Measurements from ENCODE around the gene BNIP3. TPM values are rescaled to one million over a fixed set of nuclear protein-coding genes. Genes with fewer than 3 reads are reported as not detected.
A peak's percentile ranks its signal among the peaks of the same experiment; 100 is the strongest.

The BNIP3 gene
- total RNA-seq, 2 donors from 2014 or later, result 6.9 to 51.7 TPM

- Histone ChIP-seq H3K9me3 (no peaks in the 10 kb centered on the region), H3K27ac (no peak overlapping the region), H3K4me3 (no peak overlapping the region), H3K9ac (ENCODE audit: low read depth in 2 of 2, low read length in 2 of 2) (no peak overlapping the region), H3K27me3 (no peaks in the 10 kb centered on the region), H3K4me1 (peaks cover 4% of the 10 kb centered on the region), H3K36me3 (no peaks in the 10 kb centered on the region)
- no peak for TF ChIP-seq CTCF (IDR thresholded peaks at IDR 0.05)
- no peak for DNase-seq
- intact Hi-C loops (cut with DNase I), result no loop called here
Measured at GRCh38 chr10:131934769-131935168, 47.0 kb downstream of the BNIP3 start.

GRCh38 chr10:131933696-131934086, 48.0 kb downstream of the BNIP3 start:
- no peaks in the 10 kb centered on the region for H3K36me3 ChIP-seq
- peaks cover 4% of the 10 kb centered on the region for H3K4me1 ChIP-seq
- no peaks in the 10 kb centered on the region for H3K27me3 ChIP-seq
- intact Hi-C loops (cut with DNase I), result no loop called here
- no peaks in the 10 kb centered on the region for H3K9me3 ChIP-seq
- DNase-seq, result no peak
- peak overlapping the region; percentile 19 for H3K27ac ChIP-seq
- TF ChIP-seq CTCF (IDR thresholded peaks at IDR 0.05), result no peak
- no peak overlapping the region for H3K4me3 ChIP-seq
- H3K9ac ChIP-seq (ENCODE audit: low read depth in 2 of 2, low read length in 2 of 2), result no peak overlapping the region

DNA sequence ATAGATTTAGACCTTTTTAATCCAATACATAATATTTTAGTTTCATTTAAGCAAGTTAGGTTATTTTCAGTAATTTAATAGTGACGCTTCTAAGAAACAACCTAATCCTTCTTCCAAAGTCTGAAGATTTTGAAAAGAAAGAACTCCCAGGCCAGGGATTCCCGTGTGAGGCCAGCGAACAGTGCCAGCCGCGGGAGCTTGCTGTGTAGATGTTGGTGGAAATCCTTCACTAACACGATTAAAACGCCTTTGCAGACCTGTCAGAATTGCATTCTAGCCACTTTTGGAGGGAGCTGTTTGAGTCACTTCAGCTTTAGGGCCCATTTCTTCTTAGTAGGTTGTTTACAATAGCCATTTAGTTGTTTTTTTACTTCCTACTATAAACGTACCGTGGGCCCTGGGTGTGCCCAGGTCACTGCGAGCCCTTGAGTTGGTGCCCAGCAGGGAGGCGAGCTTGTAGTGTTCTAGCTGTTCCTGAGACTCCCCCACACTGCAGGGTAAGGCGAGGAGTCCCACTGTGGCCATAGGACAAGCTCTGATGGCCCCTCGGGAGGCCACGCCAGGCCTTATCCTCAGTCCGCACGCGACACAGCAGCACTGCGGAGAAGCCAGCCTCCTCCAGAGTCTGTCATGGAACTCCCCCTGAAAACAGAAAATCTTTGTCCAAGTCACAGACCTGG, 48.6 kb downstream of the BNIP3 start:
- peak overlapping the region in 1 of 2 donors; percentile 9 for H3K9ac ChIP-seq (ENCODE audit: low read depth in 2 of 2, low read length in 2 of 2)

GRCh38 chr10:131931981-131932380, 49.7 kb downstream of the BNIP3 start:
- Histone ChIP-seq H3K4me3 (no peak overlapping the region), H3K27me3 (no peaks in the 10 kb centered on the region), H3K9ac (ENCODE audit: low read depth in 2 of 2, low read length in 2 of 2) (no peak overlapping the region), H3K4me1 (peaks cover 4% of the 10 kb centered on the region), H3K9me3 (no peaks in the 10 kb centered on the region), H3K27ac (no peak overlapping the region), H3K36me3 (no peaks in the 10 kb centered on the region)
- no peak for TF ChIP-seq CTCF (IDR thresholded peaks at IDR 0.05)
- no peak for DNase-seq
- intact Hi-C loops (cut with DNase I), result no loop called here

More for the DNA sequence above, 48.6 kb downstream of the BNIP3 start:
- no peaks in the 10 kb centered on the region for H3K27me3 ChIP-seq
- H3K36me3 ChIP-seq, result no peaks in the 10 kb centered on the region
- H3K9me3 ChIP-seq, result no peaks in the 10 kb centered on the region
- DNase-seq, result peak; percentile 30
- peak overlapping the region; percentile 19 for H3K27ac ChIP-seq
- intact Hi-C loops (cut with DNase I), result no loop called here
- peaks cover 4% of the 10 kb centered on the region for H3K4me1 ChIP-seq
- no peak for TF ChIP-seq CTCF (IDR thresholded peaks at IDR 0.05)
- H3K4me3 ChIP-seq, result no peak overlapping the region

GRCh38 chr10:131930586-131931330, 51.0 kb downstream of the BNIP3 start:
- Histone ChIP-seq H3K4me3 (no peak overlapping the region), H3K9ac (ENCODE audit: low read depth in 2 of 2, low read length in 2 of 2) (no peak overlapping the region), H3K27me3 (no peaks in the 10 kb centered on the region), H3K27ac (no peak overlapping the region), H3K36me3 (no peaks in the 10 kb centered on the region), H3K4me1 (peaks cover 4% of the 10 kb centered on the region), H3K9me3 (no peaks in the 10 kb centered on the region)
- intact Hi-C loops (cut with DNase I), result no loop called here
- no peak for DNase-seq
- no peak for TF ChIP-seq CTCF (IDR thresholded peaks at IDR 0.05)

Data from colonic mucosa (tissue), 4 donors.